K562 (cell line): ENCODE results near the gene ANKRD65. TPM values are rescaled to one million over a fixed set of nuclear protein-coding genes. Genes with fewer than 3 reads are reported as not detected.
A peak's percentile ranks its signal among the peaks of the same experiment; 100 is the strongest.
"Not testable (repeated sequence)": the region's sequence is repeated elsewhere in the genome, so short reads cannot be mapped to it uniquely, and the experiment has no call there.

Experiments
- ATAC-seq: fragments of 200-7000 bp; cut with Tn5 transposase; 3 replicates; pipeline ENCODE4 v1.9.1; 2020; ENCODE audit warnings: moderate library complexity
- BruUV-seq: library from RNA; stranded (reverse); fragments of 400-500 nt; replicated peaks from 2 replicates; lab custom pipeline; 2021; lab: Mats Ljungman, UMichigan
- CTCF ChIA-PET: fragments of 300-600 bp; formaldehyde crosslinking; extraction: SDS; loops from one replicate; lab custom pipeline; 2021; ENCODE audit warnings: low intra/inter-chr PET ratio; lab: Yijun Ruan, JAX
- POLR2A ChIA-PET: fragments of 300-600, 350-650 bp; sonication (Branson Sonifier 250); formaldehyde crosslinking; extraction: SDS; loops from one replicate; lab custom pipeline; 2021; ENCODE audit warnings: antibody characterized with exemption, inconsistent platforms; lab: Yijun Ruan, JAX
- DNase-seq, 4 experiments: peaks; one replicate each; pipeline versions ENCODE4 v3.0.0 to v3.0.0-alpha.2; 2011 to 2018; ENCODE audit warnings: low spot score in 3 of 4, mixed read lengths in 3 of 4; ENCODE audit errors: extremely low read depth in 1 of 4
- FAIRE-seq: peaks from 2 replicates; lab custom pipeline; 2011; peaks lifted over from hg19 to GRCh38; lab: Jason Lieb, UNC
- H2AFZ ChIP-seq: 2 replicates; pipeline ENCODE4 v1.6.0; 2011; ENCODE audit warnings: low read depth, low read length, control low read depth, inconsistent platforms
- H3K27ac ChIP-seq: fragments of 200-600 bp; 3 replicates; pipeline ENCODE4 v1.8.0; 2011; ENCODE audit warnings: low read depth, mild to moderate bottlenecking, control low read depth, inconsistent platforms, low read length, moderate library complexity, mixed read lengths; ENCODE audit errors: extremely low read depth
- H3K27me3 ChIP-seq, 2 experiments: fragments of 300-600 bp in 1 of 2; 2 replicates in 1 of 2; 3 replicates in 1 of 2; pipeline versions ENCODE4 v1.6.0 to v1.8.0; 2011; ENCODE audit warnings: inconsistent platforms in 2 of 2, low read length in 2 of 2, mild to moderate bottlenecking in 1 of 2, mixed read lengths in 1 of 2, moderate library complexity in 1 of 2; ENCODE audit not compliant: control insufficient read depth in 2 of 2, insufficient read depth in 2 of 2
- H3K36me3 ChIP-seq: fragments of 300-600 bp; 3 replicates; pipeline ENCODE4 v1.8.0; 2011; ENCODE audit warnings: mild to moderate bottlenecking, low read length, inconsistent platforms; ENCODE audit not compliant: control insufficient read depth, insufficient read depth
- H3K4me1 ChIP-seq, 2 experiments: fragments of 200-600 bp in 1 of 2; replicated peaks in 1 of 2; 2 replicates in 1 of 2; 3 replicates in 1 of 2; pipeline versions ENCODE4 v1.5.1 to v1.8.0; 2011; ENCODE audit warnings: inconsistent platforms in 2 of 2, low read length in 2 of 2, mild to moderate bottlenecking in 1 of 2, mixed read lengths in 1 of 2, moderate library complexity in 1 of 2; ENCODE audit not compliant: control insufficient read depth in 2 of 2, insufficient read depth in 2 of 2
- H3K4me2 ChIP-seq: 2 replicates; pipeline ENCODE4 v1.6.1; 2011; ENCODE audit warnings: low read length, control low read depth, inconsistent platforms, mixed read lengths; ENCODE audit not compliant: insufficient read depth
- H3K4me3 ChIP-seq: fragments of 200-600 bp; sonication (generic), shearing (Covaris generic); 2 replicates; pipeline ENCODE4 v1.5.1; 2016; ENCODE audit warnings: control low read depth, inconsistent platforms
- H3K79me2 ChIP-seq: fragments of 200-600 bp; 3 replicates; pipeline ENCODE4 v1.8.0; 2011; ENCODE audit warnings: low read length, inconsistent platforms; ENCODE audit not compliant: control insufficient read depth, insufficient read depth
- H3K9ac ChIP-seq, 2 experiments: 2 replicates each; pipeline versions ENCODE4 v1.6.0 to v1.6.1; 2011; ENCODE audit warnings: low read depth in 2 of 2, low read length in 2 of 2, control low read depth in 1 of 2, inconsistent platforms in 1 of 2, mild to moderate bottlenecking in 1 of 2, mixed read lengths in 1 of 2; ENCODE audit not compliant: insufficient read depth in 1 of 2
- H3K9me1 ChIP-seq: one replicate; pipeline ENCODE4 v1.6.0; 2011; ENCODE audit warnings: inconsistent platforms, mild to moderate bottlenecking, low read length, moderate library complexity; ENCODE audit not compliant: control insufficient read depth, insufficient read depth
- H3K9me3 ChIP-seq: replicated peaks from 2 replicates; pipeline ENCODE4 v1.5.1; 2011; ENCODE audit warnings: low read depth, low read length, inconsistent platforms; ENCODE audit not compliant: control insufficient read depth, insufficient read depth
- H4K20me1 ChIP-seq: replicated peaks from 2 replicates; pipeline ENCODE4 v1.6.1; 2011; ENCODE audit warnings: low read length, inconsistent platforms, mixed read lengths; ENCODE audit not compliant: control insufficient read depth, insufficient read depth
- ETS1 ChIP-seq: conservative IDR thresholded peaks from 2 replicates; pipeline ENCODE4 v1.6.1; 2011; ENCODE audit warnings: low read depth, mild to moderate bottlenecking, low read length; ENCODE audit not compliant: control insufficient read depth
- POLR2G ChIP-seq: fragments of 200-400 bp; formaldehyde crosslinking; IDR thresholded peaks from 2 replicates; pipeline ENCODE4 v1.6.1; 2017; ENCODE audit warnings: low read depth, mild to moderate bottlenecking, antibody characterized with exemption, low read length, moderate library complexity
- RBFOX2 ChIP-seq: fragments of 200-400 bp; formaldehyde crosslinking; IDR thresholded peaks from 2 replicates; pipeline ENCODE4 v1.6.1; 2017; ENCODE audit warnings: low read depth, mild to moderate bottlenecking, low read length, moderate library complexity
- SP1 ChIP-seq: sonication (generic); formaldehyde crosslinking; IDR thresholded peaks from 2 replicates; pipeline ENCODE4 v1.8.1; 2022; ENCODE audit warnings: mild to moderate bottlenecking, missing genetic modification reagents
- SUPT5H ChIP-seq: fragments of 450-650 bp; IDR thresholded peaks from 2 replicates; pipeline ENCODE4 v1.6.1; 2016
- ZNF57 ChIP-seq: fragments of 450-650 bp; formaldehyde crosslinking; IDR thresholded peaks from 2 replicates; pipeline ENCODE4 v1.4.0; 2020; ENCODE audit warnings: mild to moderate bottlenecking, moderate library complexity
- WGBS: fragments of 100-300 bp; shearing (Covaris generic); methylation state at CpG from one replicate; pipeline ENCODE4 v1.1.6; 2016; ENCODE audit warnings: low coverage, mixed read lengths; ENCODE audit not compliant: insufficient coverage; ENCODE audit errors: missing lambda C conversion rate; 5-methylcytosine and 5-hydroxymethylcytosine counted together
- in situ Hi-C: fragments of 300-500 bp; cut with MboI; formaldehyde crosslinking; loops from 4 replicates; pipeline ENCODE4 v1.15.0; 2018; ENCODE audit warnings: inconsistent platforms, mixed read lengths
- intact Hi-C: fragments of 100-400 bp; cut with micrococcal nuclease; formaldehyde crosslinking; loops from 2 replicates; pipeline ENCODE4 v1.14.2; 2022
- polyA plus RNA-seq, 8 experiments: library from polyadenylated mRNA; depleted of rRNA in 4 of 8; stranded (reverse) in 5 of 8; unstranded in 3 of 8; fragments of >200 nt; fragmentation: Nextera tagmentation in 2 of 8; fragmentation: Illumina TruSeq in 1 of 8; extraction: Ambion mirVana in 2 of 8; extraction: Trizol in 1 of 8; gene quantifications; 2 replicates each; pipeline versions ENCODE4 v1.2.1 to v1.2.3, GENCODE V29; 2011 to 2014; ENCODE audit warnings: inconsistent platforms in 1 of 8, missing spikeins in 1 of 8
- total RNA-seq, 7 experiments: library from RNA; depleted of rRNA in 6 of 7; stranded (reverse); fragments of >200 nt in 6 of 7; fragmentation: Illumina TruSeq in 2 of 7; extraction: Trizol in 2 of 7; gene quantifications; 2 replicates each; pipeline versions ENCODE4 v1.2.1 to v1.2.3, GENCODE V29; 2011 to 2021; ENCODE audit warnings: low replicate concordance in 1 of 7
- TF ChIP-seq, protein P1 (sequence below): sonication (generic); formaldehyde crosslinking; IDR thresholded peaks from 2 replicates; pipeline ENCODE4 v1.8.1; 2023; ENCODE audit warnings: mild to moderate bottlenecking, missing genetic modification reagents

Gene ANKRD65
- total and polyA plus RNA-seq, 9 of the 15 experiments (the other 6 are each of a cell fraction or from before 2014, with no cell fraction given): not detected

GRCh38 chr1:1411626-1412025 is 9.4 kb downstream of the ANKRD65 start:
- TF ChIP-seq RBFOX2 (0 out of 2 replicates have a peak, but pooled peaks have one; percentile 7), ETS1 (no peak), ZNF57 (peak; percentile 63; the same call in 1 of the 2 replicates), SP1 (no peak), SUPT5H (peak; percentile 14; the same call in 1 of the 2 replicates), POLR2G (peak; percentile 62)
- TF ChIP-seq, protein P1, sequence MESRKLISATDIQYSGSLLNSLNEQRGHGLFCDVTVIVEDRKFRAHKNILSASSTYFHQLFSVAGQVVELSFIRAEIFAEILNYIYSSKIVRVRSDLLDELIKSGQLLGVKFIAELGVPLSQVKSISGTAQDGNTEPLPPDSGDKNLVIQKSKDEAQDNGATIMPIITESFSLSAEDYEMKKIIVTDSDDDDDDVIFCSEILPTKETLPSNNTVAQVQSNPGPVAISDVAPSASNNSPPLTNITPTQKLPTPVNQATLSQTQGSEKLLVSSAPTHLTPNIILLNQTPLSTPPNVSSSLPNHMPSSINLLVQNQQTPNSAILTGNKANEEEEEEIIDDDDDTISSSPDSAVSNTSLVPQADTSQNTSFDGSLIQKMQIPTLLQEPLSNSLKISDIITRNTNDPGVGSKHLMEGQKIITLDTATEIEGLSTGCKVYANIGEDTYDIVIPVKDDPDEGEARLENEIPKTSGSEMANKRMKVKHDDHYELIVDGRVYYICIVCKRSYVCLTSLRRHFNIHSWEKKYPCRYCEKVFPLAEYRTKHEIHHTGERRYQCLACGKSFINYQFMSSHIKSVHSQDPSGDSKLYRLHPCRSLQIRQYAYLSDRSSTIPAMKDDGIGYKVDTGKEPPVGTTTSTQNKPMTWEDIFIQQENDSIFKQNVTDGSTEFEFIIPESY (CRISPR knock-in tag): peak; percentile 87
- peaks cover 30% of the 10 kb centered on the region for H3K79me2 ChIP-seq
- peaks cover 11% of the 10 kb centered on the region for H3K9me3 ChIP-seq
- H4K20me1 ChIP-seq: no peaks in the 10 kb centered on the region
- 84% methylated on average over 13 of the region's 13 CpGs for WGBS
- H3K36me3 ChIP-seq: peaks cover 16% of the 10 kb centered on the region; the same call in 2 of the 3 replicates
- H3K9me1 ChIP-seq: no peaks in the 10 kb centered on the region
- BruUV-seq: no TSS peak
- intact Hi-C loops: no loop called here
- peaks cover 4 to 23% of the 10 kb centered on the region in 2 experiments for H3K4me1 ChIP-seq
- ATAC-seq (no peak), DNase-seq (peak in 1 of 4 experiments; percentile 13), FAIRE-seq (no peak)
- ChIA-PET CTCF (no interaction called here), POLR2A (no interaction called here)
- no peak overlapping the region for H2AFZ ChIP-seq
- H3K27ac ChIP-seq: no peak overlapping the region
- H3K4me3 ChIP-seq: no peak overlapping the region
- H3K9ac ChIP-seq: no peak overlapping the region
- in situ Hi-C loops: no loop called here
- H3K27me3 ChIP-seq: no peaks in the 10 kb centered on the region
- H3K4me2 ChIP-seq: no peak overlapping the region

GRCh38 chr1:1410238-1410637 is 10.8 kb downstream of the ANKRD65 start:
- H4K20me1 ChIP-seq, ATAC-seq, DNase-seq, CTCF ChIA-PET, H3K9ac ChIP-seq, BruUV-seq, intact Hi-C loops, H3K4me3 ChIP-seq, H3K9me1 ChIP-seq, H3K4me2 ChIP-seq, H2AFZ ChIP-seq, H3K27ac ChIP-seq, FAIRE-seq, H3K27me3 ChIP-seq, in situ Hi-C loops: not testable (repeated sequence)
- peaks cover 11% of the 10 kb centered on the region for H3K9me3 ChIP-seq
- H3K4me1 ChIP-seq: peaks cover 14 to 36% of the 10 kb centered on the region in 2 experiments
- POLR2A ChIA-PET: interaction anchor here (0.6 to 1.1 kb wide), 2 partner anchors 8 to 58 kb away, joined by 3 read pairs; no protein-coding TSS in a partner anchor
- H3K36me3 ChIP-seq: peaks cover 29% of the 10 kb centered on the region
- peaks cover 44% of the 10 kb centered on the region for H3K79me2 ChIP-seq
- WGBS: 74% methylated on average over 6 of the region's 8 CpGs
